Hematopoietic multipotent progenitor cell treated with erythropoietin and hydrocortisone succinate and interleukin-3 and kit ligand, for 4 days (in vitro differentiated cells): Measurements from ENCODE around the gene AATF.

Experiments used
- DNase-seq: peaks from one replicate; pipeline ENCODE4 v3.0.0-alpha.2; 2015

Gene AATF

GRCh38 chr17:36931697-36932382, 16.9 kb upstream of the AATF start:
- DNase-seq, result no peak

- DNase-seq, result no peak
These were observed 16.4 kb upstream of the AATF start for GRCh38 chr17:36932383-36932693.

DNA sequence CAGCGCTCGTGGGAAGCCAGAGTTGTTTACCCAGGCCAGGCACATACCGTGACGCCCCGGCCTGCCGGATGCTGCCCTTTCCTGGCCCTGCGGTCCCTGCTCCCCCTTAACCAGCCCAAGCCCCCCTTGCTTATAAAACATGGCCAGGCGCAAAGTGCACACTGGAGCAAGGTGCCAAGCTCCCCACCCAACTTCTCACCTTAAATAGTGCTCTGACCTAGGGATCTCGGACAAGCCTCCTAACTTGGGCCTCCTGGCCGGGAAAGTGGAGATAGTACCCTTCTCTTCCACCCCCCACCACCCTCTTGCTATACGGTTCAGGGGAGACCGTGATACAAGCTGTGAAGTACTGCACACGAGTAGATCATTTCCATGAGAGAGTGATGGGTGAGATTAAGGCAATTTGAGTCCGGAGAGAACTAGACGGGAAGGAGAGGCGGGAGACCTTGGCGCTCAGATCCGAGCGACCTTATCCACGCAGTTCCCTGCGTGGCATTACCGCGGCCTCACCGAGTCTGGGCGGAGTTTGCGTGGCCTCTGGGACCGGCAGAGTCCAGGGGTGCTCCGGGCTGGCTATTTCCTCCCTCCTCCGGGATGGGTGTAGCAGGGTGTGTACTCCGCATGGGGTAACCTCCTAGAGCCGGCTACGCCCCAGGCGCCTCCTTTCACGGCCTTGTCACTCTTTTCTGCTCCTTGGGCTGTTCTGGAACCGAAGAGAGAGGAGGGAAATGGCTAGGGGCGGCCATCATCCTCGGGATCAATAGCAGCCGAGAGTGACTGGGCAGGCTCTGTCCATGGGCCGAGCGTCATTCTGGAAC, 15.9 kb upstream of the AATF start:
- peak; percentile 40 for DNase-seq

DNA sequence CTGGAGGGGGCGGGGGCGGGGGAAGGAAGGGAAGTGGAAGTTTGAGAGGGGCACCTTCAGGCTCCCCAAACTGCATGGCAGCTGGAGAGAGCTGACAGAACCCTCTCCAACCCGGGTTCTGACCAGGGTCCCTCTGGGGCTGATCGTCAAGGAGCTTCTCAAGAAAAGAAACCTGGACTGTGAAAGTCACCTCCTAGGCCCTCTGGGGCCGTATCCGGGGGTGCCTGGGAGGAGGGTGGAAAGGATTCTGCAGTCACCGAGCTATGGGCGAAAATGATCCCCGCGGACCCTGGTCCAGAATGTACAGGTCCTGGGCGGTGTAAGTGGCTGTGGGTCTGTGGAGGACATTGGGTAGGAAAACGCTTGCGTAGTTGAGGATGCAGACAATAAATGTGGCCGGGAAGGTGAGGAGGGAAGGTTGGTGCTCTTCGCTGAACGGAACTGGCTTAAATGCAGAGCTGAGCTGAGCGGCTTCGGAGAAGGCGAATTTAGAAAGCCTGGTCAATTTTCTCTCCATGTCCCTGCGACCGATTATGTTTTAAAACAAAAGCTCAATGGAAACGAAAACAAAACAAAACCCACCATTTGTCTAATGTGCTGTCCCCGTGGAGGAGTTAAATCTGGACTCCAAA, 15.1 kb upstream of the AATF start:
- DNase-seq, result no peak

- DNase-seq, result no peak
These were observed 14.5 kb upstream of the AATF start for GRCh38 chr17:36934144-36934691.

DNA sequence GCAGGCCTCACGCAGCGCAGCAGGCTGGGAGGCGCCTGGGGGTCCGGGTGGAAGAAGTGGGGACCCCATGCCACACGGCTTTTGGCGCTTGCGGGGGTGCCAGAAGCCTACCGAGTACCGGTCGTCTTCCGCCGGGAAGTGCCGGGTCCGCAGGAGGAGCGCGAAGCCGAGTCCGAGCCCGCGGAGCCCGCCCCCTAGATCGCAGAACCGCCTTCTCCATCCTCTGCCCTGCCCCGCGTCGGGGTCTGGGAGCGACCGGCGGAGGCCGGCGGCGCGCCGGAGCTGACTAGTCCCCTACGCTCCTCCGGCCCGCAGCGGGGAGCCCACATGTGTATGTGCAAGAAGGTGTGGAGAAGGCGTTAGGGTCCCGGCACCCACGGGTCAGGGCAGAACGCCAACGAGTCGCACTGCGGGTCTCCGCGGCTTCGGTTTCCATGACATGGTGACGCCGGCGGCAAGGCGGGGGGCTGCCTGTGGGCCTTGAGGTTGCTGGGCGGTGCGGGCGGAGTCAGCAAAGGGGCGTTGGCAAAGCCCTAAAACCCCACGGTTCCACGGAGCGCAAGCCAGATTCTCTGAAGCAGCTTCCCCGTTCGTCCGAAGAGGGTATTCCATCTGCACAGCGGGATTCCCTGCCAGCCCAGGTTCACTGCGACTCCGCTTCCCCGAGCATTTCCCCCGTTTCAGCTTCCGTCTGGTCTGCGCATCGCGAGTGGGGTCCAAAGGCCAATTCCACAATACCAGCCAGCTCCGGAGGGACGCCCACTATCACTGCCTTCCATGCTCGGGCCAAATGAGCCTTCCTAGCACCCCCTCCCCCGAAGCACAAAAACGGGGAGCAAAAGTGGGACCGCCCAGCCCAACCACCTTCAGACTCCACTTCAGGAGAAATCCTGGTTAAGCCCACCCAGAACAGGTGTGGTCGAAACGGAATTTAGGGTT, 13.8 kb upstream of the AATF start:
- DNase-seq, result peak; percentile 32

DNA sequence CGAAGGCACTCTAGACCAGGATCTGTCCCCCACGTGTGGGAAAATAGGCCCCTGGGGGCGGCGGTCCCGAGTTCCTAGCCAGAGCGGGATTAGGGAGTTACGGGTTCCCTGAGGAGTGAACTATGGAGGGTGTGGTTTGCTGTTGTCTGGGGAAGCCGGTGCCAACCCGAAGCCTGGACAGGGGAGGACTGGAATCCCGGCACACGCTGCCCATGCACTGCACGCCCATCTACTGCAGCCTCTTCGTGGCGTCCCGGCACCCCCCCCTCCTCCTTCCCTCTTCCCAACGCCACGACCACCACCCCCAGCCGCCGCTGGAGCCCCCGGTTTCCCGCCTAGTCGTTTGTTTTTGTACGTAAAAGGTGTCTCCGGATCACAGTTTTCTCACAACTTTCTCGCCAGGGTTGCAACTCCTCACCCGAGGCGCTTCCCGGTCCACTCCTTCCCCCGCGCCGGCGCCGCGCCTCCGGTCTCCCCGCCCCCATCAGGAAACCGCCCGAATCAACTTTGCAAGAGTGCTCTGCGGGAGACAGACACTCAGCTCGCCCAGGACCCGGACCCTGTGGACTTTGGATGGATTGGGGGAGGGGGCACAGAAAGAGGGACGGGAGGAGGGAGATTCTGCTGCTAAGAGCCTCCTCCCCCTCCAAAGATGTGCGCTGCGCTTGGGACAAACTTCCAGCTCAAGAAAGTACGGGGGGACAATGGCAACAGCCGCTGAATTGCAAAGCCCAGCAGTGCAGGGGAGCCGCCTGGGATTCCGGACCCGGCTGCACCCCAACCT, 12.9 kb upstream of the AATF start:
- no peak for DNase-seq

- no peak for DNase-seq
These were observed 12.2 kb upstream of the AATF start for GRCh38 chr17:36936455-36937000.

DNA sequence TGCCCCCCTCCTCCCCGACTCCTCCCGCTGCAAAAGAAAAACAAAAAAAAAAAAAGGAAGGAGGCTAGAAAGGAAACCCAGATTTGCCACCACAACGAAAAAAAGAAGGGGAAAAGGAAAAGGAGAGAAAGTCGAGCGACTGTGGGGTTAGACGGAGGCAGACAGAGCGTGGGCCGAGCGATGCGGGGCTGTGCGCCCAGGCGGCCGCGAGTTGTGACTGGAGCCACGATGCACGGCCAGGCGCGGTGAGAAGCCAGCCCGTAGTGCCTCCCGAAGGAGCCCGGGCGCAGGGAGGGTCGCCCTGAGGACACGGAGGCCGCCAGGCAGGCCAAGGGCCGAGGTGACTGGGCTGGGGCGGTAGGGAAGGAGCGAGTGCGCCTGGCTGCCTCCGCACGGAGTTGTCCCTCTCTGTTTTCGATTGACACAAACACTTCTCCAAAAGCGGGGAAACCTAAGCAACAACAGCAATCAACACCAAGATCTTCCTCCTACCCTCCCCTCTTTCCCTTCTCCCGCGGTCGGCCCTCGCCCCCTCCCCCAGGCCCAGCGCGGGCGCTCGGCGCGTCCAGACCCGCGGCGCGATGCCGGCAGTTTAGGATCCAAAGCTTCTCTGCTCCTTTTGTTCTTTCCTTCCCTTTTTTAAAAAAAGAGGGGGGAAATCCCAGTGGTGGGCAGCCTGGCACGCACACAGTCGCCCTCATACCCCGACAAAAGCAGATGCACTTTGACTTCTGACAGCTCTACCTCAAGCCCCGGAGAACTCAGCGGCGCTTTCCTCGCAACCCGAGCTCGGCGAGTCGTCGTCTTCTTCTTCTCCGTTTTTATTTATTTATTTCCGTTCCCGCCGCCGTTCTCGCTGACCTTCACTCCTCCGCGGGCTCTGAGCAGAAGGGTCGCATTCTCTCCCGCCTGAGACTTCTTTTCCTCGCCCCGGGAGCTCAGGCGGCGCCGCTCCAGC, 11.5 kb upstream of the AATF start, which contains the start of gene LHX1:
Gene LHX1, plus strand, starts transcription at position 475 of the 958 bp plus-strand sequence. CDS start 723 bp downstream, outside the sequence.
- peak; percentile 30 for DNase-seq

- peak; percentile 26 for DNase-seq
These were observed 10.7 kb upstream of the AATF start for GRCh38 chr17:36937959-36938565.

- DNase-seq, result peak; percentile 27
These were observed 10.1 kb upstream of the AATF start for GRCh38 chr17:36938566-36939051.

- DNase-seq, result peak; percentile 18
These were observed 9.5 kb upstream of the AATF start for GRCh38 chr17:36939052-36939801.

DNA sequence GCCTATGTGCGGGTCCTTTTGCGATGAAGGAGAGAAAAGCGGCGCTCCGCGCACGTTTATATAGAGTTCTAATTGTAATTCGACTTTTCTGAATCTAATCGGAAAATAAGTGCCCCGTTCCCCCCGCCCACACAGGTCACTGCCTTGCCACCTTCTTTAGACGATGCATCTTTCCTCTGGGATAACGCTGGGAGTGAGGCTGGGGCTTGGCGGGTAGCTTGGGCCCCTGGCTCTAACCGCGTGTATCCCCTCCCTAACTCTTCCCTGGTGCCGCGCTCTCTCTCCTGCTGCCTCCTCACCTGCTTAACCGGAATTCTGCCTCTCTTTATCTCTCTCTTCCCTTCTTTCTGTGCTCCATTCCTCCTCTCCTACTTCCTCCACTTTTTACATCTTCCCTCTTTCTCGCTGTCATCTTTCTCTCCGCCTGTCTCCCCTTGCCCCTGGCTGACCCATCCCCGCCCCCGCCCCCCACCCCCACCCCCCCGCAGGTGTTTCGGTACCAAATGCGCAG, 8.9 kb upstream of the AATF start:
- no peak for DNase-seq

DNA sequence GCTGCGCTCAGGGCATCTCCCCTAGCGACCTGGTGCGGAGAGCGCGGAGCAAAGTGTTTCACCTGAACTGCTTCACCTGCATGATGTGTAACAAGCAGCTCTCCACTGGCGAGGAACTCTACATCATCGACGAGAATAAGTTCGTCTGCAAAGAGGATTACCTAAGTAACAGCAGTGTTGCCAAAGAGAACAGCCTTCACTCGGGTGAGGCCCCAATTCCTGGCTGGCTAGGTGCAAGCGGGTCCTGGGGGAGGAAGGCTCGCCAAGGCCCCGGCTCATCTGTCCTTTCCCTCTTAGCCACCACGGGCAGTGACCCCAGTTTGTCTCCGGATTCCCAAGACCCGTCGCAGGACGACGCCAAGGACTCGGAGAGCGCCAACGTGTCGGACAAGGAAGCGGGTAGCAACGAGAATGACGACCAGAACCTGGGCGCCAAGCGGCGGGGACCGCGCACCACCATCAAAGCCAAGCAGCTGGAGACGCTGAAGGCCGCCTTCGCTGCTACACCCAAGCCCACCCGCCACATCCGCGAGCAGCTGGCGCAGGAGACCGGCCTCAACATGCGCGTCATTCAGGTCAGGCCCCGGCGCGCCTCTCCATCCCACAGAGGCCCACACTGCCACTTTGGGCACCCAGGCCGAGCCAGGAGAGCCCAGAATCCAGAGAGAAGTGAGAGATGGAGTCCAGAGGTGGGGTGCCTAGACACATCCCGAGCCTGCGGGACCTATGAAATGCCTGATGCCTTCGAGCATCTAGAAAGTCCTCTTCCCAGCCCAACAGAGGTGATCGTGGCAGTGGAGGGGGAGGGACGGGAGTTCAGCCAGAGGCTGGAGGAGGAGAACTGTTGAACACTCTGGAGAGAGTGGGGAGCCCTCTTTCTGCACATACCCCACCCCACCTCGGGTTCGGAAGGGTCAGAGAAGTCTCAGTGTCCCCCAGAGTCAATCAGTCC, 8.2 kb upstream of the AATF start:
- DNase-seq, result no peak

DNA sequence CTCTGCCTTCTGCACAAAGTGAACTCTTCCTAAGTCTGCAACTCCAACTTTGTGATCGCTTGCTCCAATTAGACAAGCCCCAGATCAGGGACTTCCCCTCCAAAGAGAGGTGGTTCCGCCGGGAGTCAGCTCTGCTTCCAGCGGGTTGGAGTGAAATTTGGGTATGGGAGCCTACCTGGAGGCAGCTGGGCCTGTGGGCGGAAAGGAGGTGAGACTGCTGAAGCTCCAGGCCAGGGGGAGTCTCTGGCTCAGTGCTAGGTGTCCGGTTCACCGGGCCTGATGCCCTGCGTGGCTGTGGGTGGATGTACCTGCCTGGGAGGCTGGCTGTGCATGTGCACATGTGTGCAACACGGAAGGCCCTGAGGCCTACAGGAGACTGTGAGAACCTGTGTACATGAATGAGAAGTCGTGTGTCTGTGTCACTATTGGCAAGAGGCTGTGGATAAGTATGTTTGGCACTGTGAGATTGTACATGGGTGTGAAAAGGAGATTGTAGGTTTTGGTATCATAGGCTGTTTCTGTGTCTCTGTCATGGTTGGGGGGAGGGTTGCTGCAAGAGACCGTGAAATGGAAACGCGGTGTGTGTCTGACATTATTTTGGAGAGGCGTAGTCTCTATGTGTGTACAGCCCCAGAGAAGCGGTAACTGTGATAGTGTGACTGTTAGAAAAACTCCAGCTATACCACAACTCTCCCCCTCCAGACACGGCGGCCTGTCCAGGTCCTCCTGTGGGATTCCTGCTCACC, 7.3 kb upstream of the AATF start:
- DNase-seq, result peak; percentile 18

DNA sequence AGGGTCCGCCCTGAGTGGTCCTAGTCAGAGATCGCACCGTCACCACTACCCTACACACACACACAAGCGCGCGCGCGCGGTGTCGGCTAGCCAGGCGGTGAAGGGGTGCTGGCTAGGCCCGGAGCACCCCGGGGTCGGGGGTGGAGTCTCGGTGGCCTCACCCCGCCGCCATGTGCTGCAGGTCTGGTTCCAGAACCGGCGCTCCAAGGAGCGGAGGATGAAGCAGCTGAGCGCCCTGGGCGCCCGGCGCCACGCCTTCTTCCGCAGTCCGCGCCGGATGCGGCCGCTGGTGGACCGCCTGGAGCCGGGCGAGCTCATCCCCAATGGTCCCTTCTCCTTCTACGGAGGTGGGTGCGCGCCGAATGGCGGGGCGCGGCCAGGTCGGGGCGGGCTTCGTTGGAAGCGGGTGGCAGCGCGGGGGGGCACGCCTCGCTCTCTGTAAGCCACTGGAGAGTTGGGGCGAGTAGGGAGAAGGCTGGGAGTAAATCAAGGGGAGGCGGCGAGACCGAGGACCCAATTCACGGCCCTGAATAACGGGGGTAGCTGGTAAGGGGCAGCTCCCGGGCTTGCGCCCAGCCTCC, 6.6 kb upstream of the AATF start:
- DNase-seq, result no peak
